DMS 273 treated with DMSO at 0.1 percent for 48 hours (cell line): ENCODE measurements around the gene SLC27A2.
A peak's percentile ranks its signal among the peaks of the same experiment; 100 is the strongest.

Experiments used
- DNase-seq: peaks from one replicate; lab custom pipeline; 2025; lab: John Stamatoyannopoulos, UW

SLC27A2 gene

DNA sequence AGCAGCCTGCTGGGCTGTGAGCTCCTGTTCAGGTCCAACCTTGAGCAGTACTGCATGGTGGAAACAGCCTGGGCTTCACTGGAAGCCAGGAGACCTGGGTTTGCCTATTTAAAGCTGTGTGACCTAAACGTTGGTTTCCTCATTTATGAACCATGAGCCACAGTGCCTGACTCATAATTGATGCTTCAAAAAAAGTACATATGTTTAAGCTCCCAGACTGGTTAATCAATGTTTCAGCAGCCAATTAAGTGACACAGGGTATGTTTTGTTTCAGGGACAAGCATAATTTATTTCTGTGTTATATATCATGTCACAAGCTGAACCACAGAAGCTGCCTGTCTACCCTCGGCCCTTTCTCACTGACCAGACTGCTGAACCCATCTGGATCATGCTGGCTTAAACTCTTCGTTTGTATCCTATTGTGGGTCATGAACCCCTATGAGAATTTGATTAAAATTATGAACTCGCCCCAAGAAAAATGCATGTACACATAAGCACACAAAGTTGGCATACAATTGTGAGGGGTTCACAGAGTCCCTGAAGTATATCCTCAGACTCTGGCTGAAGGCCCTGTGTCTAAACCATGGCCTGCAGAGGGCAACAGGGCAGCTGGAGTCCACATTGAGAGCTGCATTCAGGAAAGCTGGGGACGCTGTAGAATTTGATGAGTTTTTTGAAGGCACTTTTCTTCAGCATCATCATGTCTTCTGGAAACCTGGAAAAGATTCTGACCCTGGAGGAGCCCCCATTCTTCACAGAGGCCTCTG is 59.9 kb downstream of the SLC27A2 start:
- no peak for DNase-seq

DNA sequence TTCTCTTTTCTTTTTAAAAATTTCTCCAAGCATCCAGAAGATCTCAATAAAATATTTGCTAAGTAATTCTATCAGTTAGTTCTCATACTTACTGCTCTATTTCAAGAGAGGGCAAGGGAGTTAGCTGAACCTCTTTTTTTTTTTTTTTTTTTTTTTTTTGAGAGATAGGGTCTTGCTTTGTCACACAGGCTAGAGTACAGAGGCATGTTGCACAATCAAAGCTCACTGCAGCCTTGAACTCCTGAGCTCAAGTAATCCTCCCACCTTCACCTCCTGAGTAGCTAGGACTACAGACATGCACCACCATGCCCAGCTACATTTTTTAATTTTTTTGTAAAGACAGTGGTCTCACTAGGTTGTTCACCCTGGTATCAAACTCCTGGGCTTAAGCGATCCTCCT is 62.2 kb downstream of the SLC27A2 start:
- no peak for DNase-seq

GRCh38 chr15:50244959-50245624 is 63.1 kb downstream of the SLC27A2 start:
- DNase-seq = no peak

DNA sequence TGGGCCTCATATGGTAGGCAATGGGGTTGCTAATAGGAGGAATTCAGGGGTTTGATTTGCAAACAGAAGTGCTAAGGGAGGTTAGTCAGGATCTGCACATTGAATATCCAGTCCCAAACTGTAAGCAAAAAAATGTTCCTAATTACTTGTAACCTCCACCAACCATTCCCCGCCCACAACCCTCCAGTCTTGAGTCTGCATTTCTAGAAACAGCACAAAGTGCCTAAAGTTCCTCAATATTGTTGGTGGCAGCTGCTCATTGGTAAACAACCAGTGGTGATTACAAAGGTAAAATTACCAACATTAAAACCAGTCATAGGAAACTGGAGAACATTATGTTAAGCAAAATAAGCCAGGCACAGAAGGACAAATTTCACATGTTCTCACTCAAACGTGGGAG is 64.6 kb downstream of the SLC27A2 start:
- no peak for DNase-seq

DNA sequence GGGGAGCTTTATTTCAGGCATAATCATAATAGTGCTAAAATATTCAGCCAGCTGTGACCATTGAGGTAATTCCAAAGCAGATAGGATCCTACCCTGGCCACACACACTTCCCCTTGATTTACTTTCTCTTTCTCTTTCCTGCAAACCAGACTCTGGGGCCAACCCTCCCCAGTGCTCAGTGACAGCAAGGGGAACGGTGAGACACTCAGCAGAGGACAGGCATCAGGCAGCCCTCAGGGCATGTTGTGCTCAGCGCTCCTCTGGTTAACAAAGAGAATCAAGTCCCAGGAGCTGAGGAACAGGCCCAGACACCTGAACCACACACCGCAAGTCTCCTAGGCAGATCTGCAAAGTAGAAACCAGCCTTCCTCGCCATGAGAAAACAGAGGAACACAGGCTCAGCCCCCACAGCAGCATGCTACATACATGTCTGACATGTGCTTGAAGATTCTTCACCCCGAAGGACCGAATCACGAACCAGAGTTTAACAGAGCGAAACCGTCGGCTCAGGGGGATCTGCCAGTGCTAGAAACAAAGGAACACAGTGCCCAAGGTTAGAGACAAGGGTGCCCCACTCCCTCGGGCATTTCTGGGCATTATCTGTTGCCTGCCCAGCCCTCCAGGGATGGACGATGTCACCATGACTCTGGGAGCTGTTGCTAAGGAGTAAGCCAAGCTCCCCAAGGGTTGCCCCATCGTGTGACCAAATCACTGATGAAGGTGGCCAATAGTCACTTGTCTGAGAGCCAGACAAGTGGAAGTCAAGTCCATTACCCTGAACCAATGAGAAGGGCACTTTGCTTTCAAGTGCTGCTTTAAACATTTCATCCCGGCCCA is 66.0 kb downstream of the SLC27A2 start:
- DNase-seq = no peak

DNA sequence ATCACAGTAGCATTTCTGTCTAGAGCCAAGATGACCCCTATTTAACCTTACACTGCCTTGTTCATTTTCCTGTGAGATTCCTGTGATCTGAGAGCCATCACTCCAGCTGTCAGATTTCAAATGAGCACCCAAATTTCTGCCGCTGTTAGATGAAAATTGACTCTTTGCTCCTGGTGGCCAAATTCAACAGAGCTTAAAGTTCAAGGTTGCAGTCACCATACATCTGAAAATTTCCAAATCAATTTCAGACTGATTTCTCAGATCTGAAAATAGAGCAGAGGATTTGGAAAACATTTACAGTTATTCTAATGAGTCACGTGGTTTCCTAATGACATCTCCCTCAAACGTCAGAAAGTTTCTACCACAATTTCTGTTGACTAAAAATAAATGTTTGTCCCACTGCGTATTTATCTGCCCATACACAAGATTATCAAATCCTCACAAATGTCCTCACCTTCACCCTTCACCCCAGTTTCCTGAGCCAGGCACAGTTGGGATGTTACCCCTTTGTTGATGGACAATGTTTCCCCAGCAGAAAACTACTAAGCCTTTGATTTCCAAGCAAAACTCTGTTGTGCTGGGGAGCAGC is 67.1 kb downstream of the SLC27A2 start:
- no peak for DNase-seq

DNA sequence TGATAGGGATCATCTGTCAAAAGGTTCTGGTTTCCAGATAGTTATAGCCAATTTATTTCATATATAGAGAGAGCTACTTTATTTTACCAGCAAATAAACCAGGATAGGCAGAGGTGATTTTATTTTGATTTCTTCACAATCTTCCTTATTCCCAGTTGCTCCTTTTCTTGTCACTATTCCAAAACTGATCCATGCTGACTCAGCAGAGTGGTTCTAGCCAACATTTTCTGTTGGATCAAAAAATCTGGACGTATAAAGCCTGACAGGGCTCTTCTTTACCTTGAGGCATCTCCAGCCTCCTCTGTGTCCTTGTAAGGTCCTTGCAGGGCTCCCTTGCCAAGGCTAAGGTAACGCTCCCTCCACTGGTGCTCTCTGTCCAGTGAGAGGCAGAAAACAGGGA is 67.7 kb downstream of the SLC27A2 start:
- DNase-seq = no peak

DNA sequence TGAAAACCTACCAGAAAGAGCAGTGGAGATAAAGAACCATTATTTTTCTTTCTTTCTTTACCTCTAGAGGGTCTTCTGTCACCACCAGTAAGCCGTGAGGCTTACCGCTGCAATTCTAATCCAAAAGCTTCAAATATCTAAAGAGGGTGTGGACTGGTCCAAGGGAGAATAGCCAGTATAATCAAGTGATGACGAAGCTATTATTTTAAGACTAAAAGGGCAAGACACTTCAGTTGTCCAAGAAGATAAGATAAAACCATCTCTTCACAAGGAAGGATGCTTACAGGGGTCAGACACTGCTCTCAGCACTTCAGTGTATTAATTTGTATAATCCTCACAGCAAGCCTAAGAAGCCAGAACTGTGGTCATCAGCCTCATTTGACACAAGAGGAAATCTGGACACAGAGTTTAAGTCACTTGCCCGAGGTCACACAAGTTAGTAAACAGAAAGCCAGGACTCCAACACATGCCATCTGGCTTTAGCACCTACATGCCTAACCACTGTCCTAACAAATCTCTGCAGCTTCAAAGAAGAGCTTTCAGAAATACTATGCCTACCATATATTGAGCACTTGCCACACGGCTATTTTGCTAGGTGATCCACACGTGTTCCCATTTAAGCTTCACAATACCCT is 68.9 kb downstream of the SLC27A2 start:
- no peak for DNase-seq

GRCh38 chr15:50251638-50252182 is 69.7 kb downstream of the SLC27A2 start:
- no peak for DNase-seq

- DNase-seq = no peak
These were observed 70.6 kb downstream of the SLC27A2 start for GRCh38 chr15:50252556-50252955.

DNA sequence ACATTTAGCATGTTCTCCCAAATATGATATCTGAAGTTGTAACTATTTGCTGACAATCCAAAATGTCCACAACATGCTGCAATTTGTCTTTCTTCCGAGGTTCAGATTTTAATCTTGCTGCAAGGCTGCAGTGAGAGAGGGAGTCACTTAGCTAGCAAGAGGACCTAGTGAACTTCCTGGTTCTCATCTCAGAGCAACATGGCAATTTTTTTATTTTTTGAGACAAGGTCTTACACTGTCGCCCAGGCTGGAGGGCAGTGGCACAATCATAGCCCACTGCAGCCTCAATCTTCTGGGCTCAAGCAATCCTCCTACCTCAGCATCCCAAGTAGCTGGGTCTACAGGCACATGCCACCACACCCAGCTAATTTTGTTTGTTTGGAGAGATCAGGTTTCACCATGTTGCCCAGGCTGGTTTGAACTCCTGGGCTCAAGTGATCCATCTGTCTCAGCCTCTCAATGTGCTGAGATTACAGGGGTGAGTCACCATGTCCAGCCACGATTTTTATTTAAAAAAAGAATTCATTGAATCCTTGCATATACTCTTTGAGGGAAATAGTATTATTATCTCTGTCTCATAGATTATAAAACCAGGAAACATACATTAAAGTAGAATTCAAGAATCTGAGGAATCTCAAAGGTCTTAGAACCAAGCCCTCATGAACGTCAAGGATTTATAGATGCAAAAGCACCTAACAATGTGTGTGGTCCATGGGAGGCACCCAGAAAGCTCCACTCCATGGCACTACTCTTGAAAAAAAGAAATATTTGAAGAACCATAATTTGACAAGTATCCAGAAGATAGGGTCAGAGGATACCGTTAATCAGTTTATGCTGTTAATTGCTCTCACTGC is 74.4 kb downstream of the SLC27A2 start:
- DNase-seq = peak; percentile 13

DNA sequence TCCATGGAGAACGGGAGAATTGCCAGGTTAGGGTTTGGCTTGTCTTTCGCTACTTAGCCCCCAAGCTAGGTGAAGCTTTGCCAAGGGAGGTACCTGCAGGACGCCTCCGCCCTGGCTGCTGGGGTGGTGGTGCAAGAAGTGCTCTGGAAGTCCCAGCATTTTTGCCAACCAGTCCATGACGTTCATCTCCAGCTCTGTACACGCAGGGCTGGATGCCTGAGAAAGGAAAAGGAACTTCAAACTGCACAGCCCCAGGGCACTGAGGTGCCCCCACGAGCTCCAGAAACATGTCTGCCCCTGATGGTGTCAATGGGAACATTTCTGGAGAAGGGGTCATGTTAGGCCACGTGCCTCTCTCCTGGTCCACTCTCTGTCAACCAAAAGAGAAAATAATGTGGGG is 75.3 kb downstream of the SLC27A2 start:
- DNase-seq = no peak

DNA sequence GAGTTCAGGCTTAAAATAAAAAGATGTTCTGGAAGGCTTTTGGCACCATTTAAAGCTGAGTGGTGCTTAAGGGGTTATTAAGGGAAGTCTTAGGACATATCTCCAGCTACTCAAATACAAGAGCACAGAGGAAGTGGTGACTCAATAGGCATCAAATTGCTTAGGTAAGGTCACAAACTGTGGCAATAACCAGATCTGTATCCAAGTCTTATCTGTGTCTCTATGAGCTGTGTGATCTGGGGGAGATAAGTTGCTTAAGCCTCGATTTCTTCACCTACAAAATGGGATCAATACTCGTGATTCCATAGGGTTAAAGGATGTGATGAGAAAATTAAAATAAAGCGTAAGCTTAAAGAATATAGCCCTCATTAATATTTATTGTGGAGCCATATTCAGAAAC is 75.9 kb downstream of the SLC27A2 start:
- DNase-seq = no peak

- DNase-seq = no peak
These were observed 77.3 kb downstream of the SLC27A2 start for GRCh38 chr15:50259276-50259675.

DNA sequence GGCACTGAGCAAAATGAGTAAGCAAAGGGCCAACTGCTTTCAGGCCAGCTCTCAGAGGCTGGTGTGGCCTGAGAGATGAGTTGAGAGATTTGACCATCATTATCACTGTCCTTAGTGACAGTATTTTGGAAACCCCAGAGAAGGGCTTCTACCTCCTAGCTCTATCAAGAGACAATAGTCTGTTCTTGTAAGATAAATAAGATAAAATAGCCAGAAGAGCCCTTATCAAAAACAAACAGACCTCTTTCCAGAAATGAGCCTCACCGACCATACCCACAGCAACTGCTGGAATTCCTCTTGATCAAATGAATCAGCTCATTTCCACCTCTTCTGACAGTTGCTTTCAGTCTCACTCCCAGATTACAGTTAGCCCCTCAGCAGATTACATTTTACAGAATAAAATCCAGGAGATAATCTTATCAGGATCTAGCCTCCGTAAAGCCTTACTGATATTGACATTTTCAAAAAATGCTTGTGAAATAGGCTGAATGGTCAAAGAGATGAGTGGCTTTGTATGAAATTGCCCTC is 79.0 kb downstream of the SLC27A2 start:
- no peak for DNase-seq

- DNase-seq = no peak
These were observed 80.0 kb downstream of the SLC27A2 start for GRCh38 chr15:50261981-50262380.

- DNase-seq = no peak
These were observed 80.5 kb downstream of the SLC27A2 start for GRCh38 chr15:50262533-50262932.

- no peak for DNase-seq
These were observed 83.6 kb downstream of the SLC27A2 start, which contains the start of gene HDC for GRCh38 chr15:50265620-50266019. HDC (minus strand) TSS chr15:50265726; CDS start chr15:50265623, 103 bp downstream.

GRCh38 chr15:50267577-50267976 is 85.6 kb downstream of the SLC27A2 start:
- DNase-seq = no peak

- DNase-seq = no peak
These were observed 93.1 kb downstream of the SLC27A2 start for GRCh38 chr15:50275091-50275490.
